NCI-H2196 (cell line): ENCODE measurements around the gene ZDHHC23.

ENCODE experiments used
- DNase-seq: peaks from one replicate; lab custom pipeline; 2025; ENCODE audit not compliant: unreplicated experiment; lab: John Stamatoyannopoulos, UW

ZDHHC23 gene

DNA sequence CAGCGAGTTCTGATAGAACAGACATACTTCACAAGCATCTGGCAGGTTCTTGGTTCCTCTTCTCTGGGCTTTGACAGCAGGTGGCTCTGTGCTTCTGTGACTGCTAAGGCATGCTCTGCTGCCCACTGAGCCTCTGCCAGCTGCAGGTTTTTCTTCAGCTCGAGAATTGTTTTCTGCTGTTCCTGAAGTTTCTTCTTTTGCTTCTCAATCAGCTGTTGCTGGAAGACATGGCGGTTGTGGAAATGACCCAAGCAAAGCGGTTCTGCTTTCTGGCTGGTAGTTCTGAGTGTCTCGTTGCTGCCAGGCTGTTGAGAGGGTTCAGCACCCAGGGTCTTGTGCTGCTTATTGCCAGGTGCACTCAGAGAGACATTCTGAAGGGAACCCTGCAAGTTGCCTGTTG lies 57.7 kb downstream of the ZDHHC23 start:
- DNase-seq = no peak

- DNase-seq = no peak
Measured at GRCh38 chr3:114011059-114011797, 63.4 kb downstream of the ZDHHC23 start.
